HG03442 (cell line): ENCODE results near the gene ZRANB1.

Experiments
- ATAC-seq: cut with Tn5 transposase; IDR thresholded peaks from one replicate; pipeline ENCODE4 v1.9.1; 2021; ENCODE audit warnings: mild to moderate bottlenecking, moderate library complexity; ENCODE audit not compliant: unreplicated experiment

ZRANB1 gene

GRCh38 chr10:124993345-124993708 lies 51.4 kb downstream of the ZRANB1 start:
- no peak for ATAC-seq

GRCh38 chr10:124993736-124994451 lies 52.0 kb downstream of the ZRANB1 start:
- no peak for ATAC-seq

GRCh38 chr10:124994573-124995473 lies 52.9 kb downstream of the ZRANB1 start:
- ATAC-seq = no peak

DNA sequence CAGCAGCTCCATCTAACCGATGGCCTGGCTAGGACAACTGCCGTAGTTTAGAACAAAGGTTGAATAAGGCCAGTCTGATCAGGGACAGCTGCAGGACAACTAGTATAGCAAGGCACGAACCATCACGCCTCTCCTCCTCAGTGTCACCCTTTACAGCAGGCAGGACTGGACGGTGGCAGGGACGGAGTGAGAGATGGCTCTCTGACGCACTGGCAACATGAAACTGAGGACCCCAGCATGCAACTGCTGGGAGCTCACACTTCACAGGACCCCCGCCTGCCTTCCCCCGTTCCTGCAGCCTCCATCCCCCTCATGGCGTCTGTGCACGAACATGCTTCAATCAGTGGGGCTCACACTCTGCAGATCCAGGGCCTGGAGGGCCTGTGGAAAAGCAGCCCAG lies 53.7 kb downstream of the ZRANB1 start:
- no peak for ATAC-seq

GRCh38 chr10:124996127-124996853 lies 54.4 kb downstream of the ZRANB1 start:
- no peak for ATAC-seq

DNA sequence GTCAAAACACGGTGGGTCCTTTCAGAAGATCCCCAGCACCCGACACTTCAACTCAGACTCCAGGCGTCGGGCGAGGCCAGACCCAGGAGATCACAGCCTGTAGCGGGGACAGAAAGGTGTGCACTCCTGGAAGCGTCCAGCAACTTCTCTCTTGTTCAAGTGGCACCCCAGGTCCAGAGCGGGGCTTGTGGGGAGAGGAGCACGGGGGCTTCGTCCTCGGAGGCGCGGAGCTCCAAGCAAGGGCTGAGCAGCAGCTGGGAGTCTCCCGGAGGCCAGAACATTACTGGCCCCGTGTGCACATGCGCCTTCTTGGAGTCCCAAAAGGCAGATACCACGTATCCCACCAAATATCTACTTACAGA lies 54.9 kb downstream of the ZRANB1 start:
- no peak for ATAC-seq

- ATAC-seq = no peak
These were observed 55.4 kb downstream of the ZRANB1 start for GRCh38 chr10:124997306-124997705.

GRCh38 chr10:124997771-124998623 lies 56.1 kb downstream of the ZRANB1 start:
- no peak for ATAC-seq

DNA sequence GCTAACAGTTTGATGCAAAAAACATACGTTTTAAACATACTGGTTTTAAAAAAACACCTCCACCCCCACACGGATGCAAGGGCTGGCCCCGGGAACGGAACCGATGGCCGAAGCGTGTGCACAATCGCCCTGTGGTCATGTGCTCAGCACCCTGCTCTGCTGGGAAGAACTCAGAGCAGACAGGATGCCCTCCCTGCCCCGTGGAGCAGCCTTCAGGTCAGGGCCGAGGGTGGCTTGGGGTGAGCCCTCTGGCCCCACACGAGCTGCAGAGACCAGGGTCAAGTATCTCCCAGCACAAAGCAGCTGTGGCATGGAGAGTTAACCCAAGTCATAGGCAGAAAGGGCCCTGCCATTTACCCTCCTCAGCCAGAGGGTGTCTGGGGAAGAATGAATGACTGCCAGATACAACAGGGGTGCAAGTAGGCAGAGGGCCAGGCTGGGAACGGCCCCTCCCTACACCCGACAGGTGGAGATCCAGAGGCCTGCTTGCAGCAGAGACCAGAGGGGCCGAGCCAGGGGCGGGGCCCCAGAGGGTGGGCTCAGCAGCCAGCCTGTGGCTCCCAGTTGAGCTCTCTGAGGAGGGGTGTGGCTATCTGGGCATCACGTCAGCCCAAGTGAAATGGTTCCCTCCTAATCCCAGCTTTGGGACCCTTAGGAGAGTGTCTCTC lies 56.8 kb downstream of the ZRANB1 start:
- no peak for ATAC-seq

DNA sequence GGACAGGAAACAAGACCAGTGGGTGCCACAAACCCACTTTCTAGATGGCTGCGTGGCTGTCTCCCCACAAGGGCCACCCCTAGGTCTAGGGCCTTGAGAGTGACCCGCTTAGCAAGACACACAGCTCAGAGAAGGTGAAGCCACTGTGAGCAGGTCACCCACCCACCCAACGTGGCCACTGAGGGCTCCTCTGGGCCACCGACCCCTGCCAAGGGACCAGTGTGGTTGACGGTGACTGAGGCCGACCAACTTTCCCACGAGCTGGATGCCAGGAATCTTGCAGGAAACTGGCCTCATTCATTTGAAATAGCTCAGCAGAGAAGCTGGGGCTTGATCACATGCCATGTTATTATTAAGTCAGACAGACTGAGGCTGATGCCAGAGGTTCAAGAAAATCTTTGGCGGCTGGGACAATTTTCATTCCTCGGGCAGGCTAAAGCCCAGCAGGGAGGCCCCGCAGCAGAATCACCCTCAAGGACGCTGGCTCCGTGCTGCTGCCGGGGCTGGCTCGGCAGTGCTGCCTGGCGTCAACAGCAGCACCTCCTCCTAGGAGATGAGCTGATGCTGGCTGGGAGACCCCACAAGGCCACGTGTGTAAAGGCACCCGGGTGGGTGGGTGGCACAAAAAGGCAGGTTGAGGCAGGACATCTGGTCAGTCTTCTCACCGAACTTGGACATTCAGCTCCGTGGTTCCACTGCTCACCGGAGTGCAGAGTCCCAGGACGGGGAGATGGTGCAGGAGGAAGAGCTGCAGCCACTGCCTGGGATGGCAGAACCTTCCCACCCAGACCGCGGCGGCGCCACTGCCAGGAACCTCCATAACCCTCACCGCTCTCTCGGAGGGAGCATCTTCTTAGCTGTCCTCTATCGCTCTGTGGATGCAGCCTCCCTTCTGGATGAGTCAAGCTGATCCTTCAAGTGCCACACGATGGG lies 57.8 kb downstream of the ZRANB1 start:
- ATAC-seq = no peak

- no peak for ATAC-seq
These were observed 58.7 kb downstream of the ZRANB1 start for GRCh38 chr10:125000366-125001312.

DNA sequence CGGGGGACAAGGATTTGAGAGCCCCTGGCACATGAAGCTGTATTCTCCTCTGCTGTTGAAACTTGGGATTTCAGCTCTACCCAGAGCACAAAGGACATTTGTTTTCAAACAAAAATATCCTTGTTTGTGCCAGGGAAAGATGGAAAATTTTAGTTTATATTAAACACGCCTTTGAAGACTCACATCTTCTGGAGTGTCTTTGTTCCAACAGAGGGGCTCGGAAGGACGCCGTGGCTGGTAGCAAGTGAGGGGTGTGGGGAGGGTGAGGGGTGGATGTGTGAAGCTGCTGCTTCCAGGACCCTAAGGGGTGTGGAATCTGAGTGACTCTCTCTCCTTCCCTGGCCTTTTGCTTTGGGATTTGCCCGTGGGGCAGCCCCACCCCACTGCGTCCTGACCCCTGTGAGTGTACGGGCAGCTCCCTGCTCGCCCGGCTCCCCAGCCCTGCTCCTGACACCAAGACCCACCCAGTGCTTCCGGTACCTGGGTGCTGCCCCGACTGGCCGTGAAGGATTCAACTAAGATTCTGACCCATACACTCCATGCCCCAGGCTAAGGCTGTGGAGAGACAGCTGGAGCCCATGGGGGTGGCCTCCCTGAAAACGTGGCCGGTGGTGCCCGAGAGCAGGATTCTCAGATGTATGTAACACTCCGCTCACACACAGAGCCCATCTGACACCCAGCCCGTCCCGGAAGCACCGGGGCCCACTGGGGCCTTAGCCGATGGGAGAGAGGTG lies 59.6 kb downstream of the ZRANB1 start:
- ATAC-seq = no peak

GRCh38 chr10:125002047-125002422 lies 60.1 kb downstream of the ZRANB1 start:
- no peak for ATAC-seq

- ATAC-seq = no peak
These were observed 60.7 kb downstream of the ZRANB1 start for GRCh38 chr10:125002423-125003145.

DNA sequence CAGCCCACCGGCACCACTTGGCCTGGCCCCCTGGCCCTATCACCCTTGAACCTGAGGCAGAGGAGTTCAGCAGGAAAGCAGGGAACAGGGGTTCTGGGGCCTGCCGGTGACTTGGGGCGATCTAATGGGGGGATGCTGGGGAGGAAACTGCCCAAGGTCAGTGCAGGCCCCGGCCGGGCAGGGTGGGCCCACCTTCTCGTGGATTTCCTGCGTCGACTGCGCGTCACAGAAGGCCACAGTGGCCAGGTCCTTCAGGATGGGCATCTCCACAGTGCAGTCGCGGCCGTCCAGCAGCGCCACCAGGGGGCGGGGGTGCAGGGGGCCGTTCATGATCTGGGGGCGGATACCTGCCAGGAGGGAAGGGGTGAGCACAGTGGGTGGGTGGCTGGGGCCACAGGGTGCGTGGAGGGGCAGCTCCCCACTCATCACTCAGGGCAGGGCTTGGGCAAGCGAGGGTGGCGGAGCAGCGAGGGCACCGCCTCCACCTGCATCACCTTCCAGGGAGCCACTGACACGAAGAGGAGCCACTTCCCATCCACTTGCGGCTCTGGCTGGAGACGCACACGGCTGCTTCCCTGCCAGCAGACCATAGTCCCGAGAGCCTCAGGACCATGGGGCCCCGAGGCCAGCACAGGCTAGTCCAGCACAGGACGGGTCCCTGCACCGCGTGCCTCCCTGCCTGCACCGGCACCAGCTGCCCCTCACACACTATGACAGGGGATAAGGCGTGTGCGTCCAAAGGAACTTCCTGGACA lies 61.4 kb downstream of the ZRANB1 start:
- no peak for ATAC-seq

- ATAC-seq = no peak
These were observed 62.1 kb downstream of the ZRANB1 start for GRCh38 chr10:125003901-125004467.
